GM20431 (cell line): ENCODE measurements around the gene ABCF1.

ENCODE experiments used
- in situ Hi-C: fragments of 300-500 bp; cut with MseI, MboI; formaldehyde crosslinking; loops from one replicate; pipeline ENCODE4 v1.15.0; 2020; ENCODE audit warnings: low sequenced_read_pairs; ENCODE audit not compliant: unreplicated experiment

The ABCF1 gene

GRCh38 chr6:30599625-30600324 is 28.5 kb downstream of the ABCF1 start:
- in situ Hi-C loops = no loop called here

- in situ Hi-C loops = no loop called here
Observed at GRCh38 chr6:30600451-30600961, 29.3 kb downstream of the ABCF1 start.

GRCh38 chr6:30601436-30601814 is 30.2 kb downstream of the ABCF1 start:
- in situ Hi-C loops = no loop called here

- in situ Hi-C loops = no loop called here
Observed at GRCh38 chr6:30601815-30602641, 30.8 kb downstream of the ABCF1 start.

- in situ Hi-C loops = no loop called here
Observed at GRCh38 chr6:30603961-30604360, 32.7 kb downstream of the ABCF1 start.

GRCh38 chr6:30610065-30610464 is 38.8 kb downstream of the ABCF1 start:
- in situ Hi-C loops = no loop called here

GRCh38 chr6:30611150-30611855 is 40.1 kb downstream of the ABCF1 start:
- in situ Hi-C loops = no loop called here

- in situ Hi-C loops = no loop called here
Observed at GRCh38 chr6:30611856-30612194, 40.6 kb downstream of the ABCF1 start.

GRCh38 chr6:30612213-30612612 is 41.0 kb downstream of the ABCF1 start:
- in situ Hi-C loops = no loop called here

- in situ Hi-C loops = no loop called here
Observed at GRCh38 chr6:30612687-30613248, 41.5 kb downstream of the ABCF1 start.

GRCh38 chr6:30613251-30614043 is 42.2 kb downstream of the ABCF1 start:
- in situ Hi-C loops = no loop called here

- in situ Hi-C loops = no loop called here
Observed at GRCh38 chr6:30614044-30614842, 43.0 kb downstream of the ABCF1 start.

GRCh38 chr6:30614843-30615218 is 43.6 kb downstream of the ABCF1 start:
- in situ Hi-C loops = no loop called here

GRCh38 chr6:30615219-30615957 is 44.1 kb downstream of the ABCF1 start:
- in situ Hi-C loops = no loop called here

- in situ Hi-C loops = no loop called here
Observed at GRCh38 chr6:30615958-30616810, 44.9 kb downstream of the ABCF1 start.

- in situ Hi-C loops = no loop called here
Observed at GRCh38 chr6:30616811-30617564, 45.7 kb downstream of the ABCF1 start, which contains the start of gene PPP1R10. PPP1R10 (minus strand) TSS chr6:30617243; CDS start chr6:30609944, 7,299 bp downstream.
